NCI-H774 (cell line): ENCODE results near the gene CKS2.
"Not testable (repeated sequence)": the region's sequence is repeated elsewhere in the genome, so short reads cannot be mapped to it uniquely, and the experiment has no call there.

Source experiments
- DNase-seq: peaks from one replicate; lab custom pipeline; 2025; lab: John Stamatoyannopoulos, UW

The CKS2 gene

GRCh38 chr9:89310475-89311345 is at the start of gene CKS2:
TSS of gene CKS2 (plus strand) at chr9:89311195. CDS start at chr9:89311293, 98 bp downstream.
- DNase-seq = peak; percentile 100

- DNase-seq = no peak
These were observed 37.3 kb upstream of the CKS2 start for GRCh38 chr9:89273528-89274279.

GRCh38 chr9:89274838-89275237 is 36.2 kb upstream of the CKS2 start:
- DNase-seq = no peak

- not testable (repeated sequence) for DNase-seq
These were observed 35.0 kb upstream of the CKS2 start for GRCh38 chr9:89276040-89276439.

GRCh38 chr9:89277043-89277442 is 34.0 kb upstream of the CKS2 start:
- no peak for DNase-seq

- DNase-seq = no peak
These were observed 33.5 kb upstream of the CKS2 start for GRCh38 chr9:89277454-89277853.

- no peak for DNase-seq
These were observed 32.4 kb upstream of the CKS2 start for GRCh38 chr9:89278551-89278950.

- peak; percentile 12 for DNase-seq
These were observed 31.8 kb upstream of the CKS2 start for GRCh38 chr9:89278997-89279739.

- no peak for DNase-seq
These were observed 29.9 kb upstream of the CKS2 start for GRCh38 chr9:89281106-89281505.

GRCh38 chr9:89282248-89282968 is 28.6 kb upstream of the CKS2 start:
- DNase-seq = not testable (repeated sequence)

GRCh38 chr9:89284076-89284475 is 26.9 kb upstream of the CKS2 start:
- no peak for DNase-seq

GRCh38 chr9:89291741-89292140 is 19.3 kb upstream of the CKS2 start:
- DNase-seq = no peak

- DNase-seq = no peak
These were observed 18.0 kb upstream of the CKS2 start for GRCh38 chr9:89293014-89293413.

GRCh38 chr9:89295400-89295799 is 15.6 kb upstream of the CKS2 start:
- no peak for DNase-seq

GRCh38 chr9:89301996-89302395 is 9.0 kb upstream of the CKS2 start:
- not testable (repeated sequence) for DNase-seq

GRCh38 chr9:89304020-89304833 is 6.8 kb upstream of the CKS2 start:
- no peak for DNase-seq

GRCh38 chr9:89304834-89305188 is 6.2 kb upstream of the CKS2 start:
- DNase-seq = no peak

- no peak for DNase-seq
These were observed 5.1 kb upstream of the CKS2 start for GRCh38 chr9:89305868-89306267.

GRCh38 chr9:89309166-89309565 is 1.8 kb upstream of the CKS2 start:
- DNase-seq = no peak

GRCh38 chr9:89309608-89310474 is 1.2 kb upstream of the CKS2 start:
- no peak for DNase-seq
